G401.6 (cell line): ENCODE measurements around the gene S100A13.
"Not testable (repeated sequence)": the region's sequence is repeated elsewhere in the genome, so short reads cannot be mapped to it uniquely, and the experiment has no call there.

Experiments
- FAIRE-seq: peaks from 2 replicates; lab custom pipeline; 2012; peaks lifted over from hg19 to GRCh38; lab: Jason Lieb, UNC

The S100A13 gene

DNA sequence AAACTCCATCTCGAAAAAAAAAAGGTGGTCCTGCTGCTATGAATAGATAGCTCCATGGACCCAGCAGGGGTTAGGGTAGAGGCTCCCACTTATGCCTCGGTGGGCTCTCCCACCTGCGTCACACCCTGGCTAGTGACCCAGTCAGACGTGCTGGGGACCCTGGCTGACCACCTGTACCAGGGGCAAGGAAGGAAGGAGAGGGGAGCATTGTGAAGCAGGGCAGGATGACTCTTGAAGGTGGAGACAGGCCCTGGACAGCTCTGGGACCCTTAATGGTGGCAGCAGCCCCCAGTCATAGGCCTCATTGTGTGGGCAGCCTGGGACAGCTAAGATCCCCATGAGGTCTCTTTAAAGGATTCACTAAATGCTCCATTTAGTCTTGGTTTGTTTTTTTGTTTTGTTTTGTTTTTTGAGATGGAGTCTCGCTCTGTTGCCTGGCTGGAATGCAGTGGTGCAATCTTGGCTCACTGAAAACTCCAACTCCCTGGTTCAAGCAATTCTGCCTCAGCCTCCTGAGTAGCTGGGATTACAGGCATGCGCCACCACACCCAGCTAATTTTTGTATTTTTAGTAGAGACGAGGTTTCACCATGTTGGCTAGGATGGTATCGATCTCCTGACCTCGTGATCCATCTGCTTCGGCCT lies 20.8 kb upstream of the S100A13 start:
- FAIRE-seq = no peak

DNA sequence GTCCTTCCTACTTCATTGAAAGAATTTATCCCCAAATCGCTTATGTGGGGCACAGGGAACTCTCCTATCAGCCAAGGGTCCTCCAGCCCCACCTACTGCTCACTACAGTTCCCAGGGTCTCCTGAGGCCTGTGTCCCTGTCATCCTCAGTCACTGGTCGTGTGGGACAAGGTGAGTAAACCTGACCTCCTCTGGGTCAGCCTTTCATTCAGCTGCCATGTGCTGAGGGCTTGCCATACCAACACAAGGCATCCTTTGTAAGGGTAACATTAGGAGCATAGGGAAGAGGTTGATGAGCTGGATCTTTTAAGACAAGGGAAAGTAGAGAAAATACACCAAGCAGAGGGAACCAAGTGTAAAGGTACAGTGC lies 20.0 kb upstream of the S100A13 start:
- FAIRE-seq = no peak

DNA sequence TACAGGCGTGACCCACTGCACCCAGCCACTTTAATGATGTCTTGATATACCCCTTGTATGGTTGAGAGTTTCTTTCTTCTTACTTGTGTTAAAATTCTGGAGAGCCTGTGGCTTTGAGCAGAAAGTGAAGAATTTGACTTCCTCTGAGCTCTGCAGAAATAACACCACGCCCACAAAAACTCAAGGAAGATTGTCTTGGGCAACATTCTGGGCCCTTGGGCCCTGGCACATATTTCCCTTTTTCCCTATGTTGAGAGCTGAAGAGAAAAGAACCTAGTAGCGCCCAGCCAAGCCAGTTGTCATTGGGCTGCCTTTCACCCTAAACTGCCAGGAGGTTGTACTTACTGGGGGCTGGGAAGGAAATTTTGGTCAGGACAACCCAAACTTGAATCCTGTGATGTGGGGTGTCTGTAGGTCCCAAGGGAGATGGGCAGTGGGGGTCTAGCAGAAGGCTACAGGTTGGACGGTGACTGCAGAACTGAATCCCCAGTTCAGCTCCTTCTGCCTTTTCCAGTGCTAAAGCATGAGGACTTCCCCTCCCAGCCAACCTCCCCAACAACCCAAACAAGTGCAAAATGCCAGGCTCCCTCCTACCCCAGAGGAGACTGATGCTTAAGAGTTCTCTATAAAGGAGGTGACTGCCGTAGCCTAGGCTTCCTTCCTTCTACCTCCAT lies 19.5 kb upstream of the S100A13 start:
- FAIRE-seq = no peak

DNA sequence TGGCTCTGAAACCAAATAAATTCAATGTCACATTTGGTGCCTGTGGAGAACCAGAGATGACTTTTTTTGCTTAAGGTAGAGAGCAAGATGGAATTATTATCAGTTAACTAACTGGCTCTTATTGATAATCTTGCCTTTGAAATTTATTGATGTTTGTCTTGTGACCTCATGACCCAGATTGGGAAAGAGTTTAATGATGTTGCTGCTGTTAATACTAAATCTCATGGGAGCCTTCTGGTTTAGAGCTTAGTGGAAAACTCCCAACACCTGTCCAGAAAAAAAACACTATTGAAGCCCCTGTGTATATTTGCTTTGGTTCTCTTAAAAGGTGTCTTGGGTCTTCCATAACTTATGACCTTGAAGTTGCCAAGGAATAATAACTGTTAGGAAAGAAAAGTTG lies 16.5 kb upstream of the S100A13 start:
- no peak for FAIRE-seq

DNA sequence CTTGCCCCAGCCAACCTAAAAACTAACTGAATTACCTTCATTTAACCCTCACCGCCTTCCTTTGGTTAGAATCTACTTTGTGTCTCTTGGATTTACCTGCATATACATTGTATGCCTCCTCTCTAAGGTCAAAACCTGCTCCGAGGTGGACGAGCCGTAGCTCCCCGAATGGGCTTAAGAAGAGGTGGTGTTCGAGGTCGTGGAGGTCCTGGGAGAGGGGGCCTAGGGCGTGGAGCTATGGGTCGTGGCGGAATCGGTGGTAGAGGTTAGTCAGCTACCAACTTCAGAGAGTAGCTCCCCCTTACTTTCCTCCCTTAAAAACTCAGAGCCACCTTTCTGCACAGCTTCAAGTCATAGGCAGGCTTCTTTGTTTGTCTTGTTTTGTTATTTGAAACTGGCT lies 15.8 kb upstream of the S100A13 start:
- FAIRE-seq = no peak

DNA sequence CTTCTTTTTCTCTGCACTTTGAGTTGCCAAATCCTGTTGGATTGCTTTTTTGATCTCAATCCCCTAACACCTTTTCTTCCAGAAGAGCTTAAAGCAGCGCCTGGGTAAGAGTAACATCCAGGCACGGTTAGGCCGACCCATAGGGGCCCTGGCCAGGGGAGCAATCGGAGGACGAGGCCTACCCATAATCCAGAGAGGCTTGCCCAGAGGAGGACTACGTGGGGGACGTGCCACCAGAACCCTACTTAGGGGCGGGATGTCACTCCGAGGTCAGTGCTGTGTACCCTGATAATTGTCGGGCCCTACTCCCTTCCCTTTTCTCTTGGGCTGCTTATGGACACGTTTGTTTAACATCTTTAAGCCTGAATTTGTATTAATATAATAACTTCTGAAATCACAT lies 14.9 kb upstream of the S100A13 start:
- FAIRE-seq = no peak

DNA sequence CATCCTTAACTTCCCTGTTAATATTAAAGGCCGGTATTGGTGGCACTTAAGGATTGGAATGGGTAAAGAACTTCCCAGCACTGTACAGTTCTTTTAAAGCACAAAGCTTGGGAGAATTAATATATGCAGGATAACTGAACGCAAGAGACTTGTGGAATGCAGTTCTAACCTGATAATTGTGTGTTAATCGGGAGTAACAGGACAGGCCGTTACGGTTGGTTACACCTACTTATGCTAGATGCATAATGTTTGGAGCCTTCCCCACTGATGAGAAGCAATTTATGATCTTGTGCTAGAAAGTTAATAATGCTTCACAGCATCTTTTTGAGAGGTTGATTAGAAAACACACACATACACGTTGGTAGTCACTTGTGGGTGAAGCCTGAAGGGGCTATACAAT lies 13.6 kb upstream of the S100A13 start:
- no peak for FAIRE-seq

DNA sequence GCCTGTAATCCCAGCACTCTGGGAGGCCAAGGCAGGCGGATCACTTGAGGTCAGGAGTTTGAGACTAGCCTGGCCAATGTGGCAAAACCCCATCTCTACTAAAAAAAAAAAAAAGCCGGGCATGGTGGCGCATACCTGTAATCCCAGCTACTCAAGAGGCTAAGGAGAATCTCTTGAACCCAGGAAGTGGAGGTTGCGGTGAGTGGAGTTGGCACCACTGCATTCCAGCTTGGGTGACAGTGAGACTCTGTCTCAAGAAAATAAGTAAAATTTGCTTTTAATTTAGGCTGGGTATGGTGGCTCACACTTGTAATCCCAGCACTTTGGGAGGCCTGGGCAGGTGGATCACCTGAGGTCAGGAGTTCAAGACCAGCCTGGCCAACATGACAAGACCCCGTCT lies 12.9 kb upstream of the S100A13 start:
- not testable (repeated sequence) for FAIRE-seq

DNA sequence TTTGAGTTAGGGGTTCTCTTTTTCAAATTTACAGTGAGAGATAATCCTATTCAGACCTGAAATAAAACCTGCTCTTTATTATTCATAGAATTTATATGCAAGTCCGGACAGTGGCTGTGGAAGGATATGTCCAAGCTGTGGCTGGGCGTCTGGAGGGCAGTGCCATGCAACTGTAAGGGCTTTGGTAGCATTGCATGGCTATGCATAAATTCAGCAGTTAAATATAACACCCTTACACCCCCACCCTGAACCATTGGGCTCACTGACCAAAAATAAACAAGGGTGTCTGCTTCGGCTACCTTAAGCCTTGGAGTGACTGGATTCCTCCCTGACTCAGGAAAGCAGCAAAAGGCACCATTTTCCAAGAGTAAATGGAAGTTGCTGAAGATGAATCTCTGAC lies 12.0 kb upstream of the S100A13 start:
- FAIRE-seq = no peak

DNA sequence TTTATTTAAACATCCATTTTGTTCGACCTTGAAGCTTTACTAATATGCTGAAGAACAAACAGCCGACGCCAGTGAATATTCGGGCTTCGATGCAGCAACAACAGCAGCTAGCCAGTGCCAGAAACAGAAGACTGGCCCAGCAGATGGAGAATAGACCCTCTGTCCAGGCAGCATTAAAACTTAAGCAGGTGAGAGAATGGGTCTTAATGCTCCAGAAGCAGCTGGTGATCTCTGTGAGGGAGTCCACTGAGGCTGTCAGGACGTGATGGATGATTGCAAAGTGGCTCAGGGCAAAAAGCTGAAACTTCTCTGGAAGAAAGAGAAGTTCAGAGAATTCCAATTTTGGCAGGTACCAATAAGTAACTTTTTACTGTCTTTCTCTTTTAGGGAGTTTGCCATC lies 11.0 kb upstream of the S100A13 start:
- no peak for FAIRE-seq

DNA sequence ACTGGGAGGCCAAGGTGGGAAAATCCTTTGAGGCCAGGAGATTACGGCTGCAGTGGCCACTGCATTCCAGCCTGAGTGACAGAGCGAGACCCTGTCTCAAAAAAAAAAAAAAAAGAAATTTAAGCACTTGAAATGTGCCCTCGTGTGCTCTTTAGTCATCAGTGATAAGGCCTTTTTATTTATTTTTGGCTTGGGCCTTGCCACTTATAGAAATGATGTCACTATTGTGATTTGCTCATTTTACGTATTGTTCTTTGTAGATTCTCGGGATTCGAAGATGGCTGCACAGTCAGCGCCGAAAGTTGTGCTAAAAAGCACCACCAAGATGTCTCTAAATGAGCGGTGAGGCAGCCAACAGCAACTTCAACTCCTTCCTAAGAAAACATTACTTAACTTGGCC lies 9.0 kb upstream of the S100A13 start:
- FAIRE-seq = no peak

DNA sequence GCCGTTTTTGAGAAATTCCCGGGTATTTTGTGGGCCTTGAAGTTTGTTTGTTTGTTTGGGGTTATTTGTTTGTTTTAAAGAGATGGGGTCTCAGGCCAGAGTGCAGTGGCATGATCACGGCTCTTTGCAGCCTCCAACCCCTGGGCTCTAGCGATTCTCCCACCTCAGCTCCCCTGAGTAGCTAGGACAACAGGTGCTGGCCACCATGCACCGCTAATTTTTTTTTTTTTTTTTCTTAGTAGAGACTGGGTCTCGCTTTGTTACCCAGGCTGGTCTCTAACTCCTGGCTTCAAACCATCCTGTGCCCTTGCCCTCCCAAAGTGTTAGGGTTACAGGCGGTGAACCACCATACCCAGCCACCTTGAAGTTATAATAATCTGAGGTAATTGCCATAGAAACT lies 8.6 kb upstream of the S100A13 start:
- FAIRE-seq = no peak

DNA sequence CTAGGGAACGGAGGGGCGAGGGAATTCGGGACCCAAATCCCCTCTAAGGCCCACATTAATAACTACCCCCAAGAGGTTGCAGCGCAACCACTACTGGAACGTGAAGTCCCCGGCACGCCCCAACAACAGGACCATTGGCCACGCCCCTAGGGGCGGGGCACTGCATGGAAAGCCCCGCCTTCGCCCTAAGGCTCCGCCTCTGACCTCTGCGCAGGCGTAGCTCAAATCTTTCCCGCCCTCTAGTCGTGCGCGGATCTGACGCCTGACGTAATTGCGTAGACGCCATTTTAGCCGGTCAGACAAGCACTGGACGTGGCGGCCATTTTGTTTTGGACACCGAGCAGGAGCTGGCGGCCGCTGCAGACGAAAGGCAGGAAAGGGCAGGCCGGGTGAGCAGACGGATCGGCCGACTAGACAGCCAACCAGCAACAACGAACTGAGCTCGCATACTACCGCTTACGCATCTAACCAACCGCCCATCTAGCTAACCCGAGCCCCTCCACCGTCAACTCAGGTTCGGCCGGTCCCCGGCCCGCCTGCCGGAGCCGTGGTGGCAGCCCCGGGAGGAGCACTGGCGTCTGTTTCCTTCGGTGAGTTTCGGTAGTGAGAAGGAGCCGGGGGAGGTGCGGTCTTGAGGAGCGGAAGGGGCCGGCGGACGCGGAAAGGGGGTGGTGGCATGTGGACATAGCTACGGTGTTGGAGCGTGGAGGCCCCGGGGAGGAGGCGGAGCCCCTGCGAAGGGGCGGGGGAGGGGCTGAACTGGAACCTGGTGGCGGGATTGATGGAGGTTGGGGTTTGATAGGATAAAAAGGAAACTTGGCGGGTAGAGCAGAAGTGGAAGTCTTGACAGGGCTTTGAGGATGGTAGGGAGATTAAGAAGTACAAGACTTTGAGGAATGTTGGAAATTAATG lies 6.7 kb upstream of the S100A13 start, which contains the start of gene CHTOP:
Gene CHTOP (plus strand): TSS at position 313 of the 912 bp plus-strand sequence. CDS start 2,523 bp downstream, outside the sequence.
- peak; percentile 94 for FAIRE-seq

DNA sequence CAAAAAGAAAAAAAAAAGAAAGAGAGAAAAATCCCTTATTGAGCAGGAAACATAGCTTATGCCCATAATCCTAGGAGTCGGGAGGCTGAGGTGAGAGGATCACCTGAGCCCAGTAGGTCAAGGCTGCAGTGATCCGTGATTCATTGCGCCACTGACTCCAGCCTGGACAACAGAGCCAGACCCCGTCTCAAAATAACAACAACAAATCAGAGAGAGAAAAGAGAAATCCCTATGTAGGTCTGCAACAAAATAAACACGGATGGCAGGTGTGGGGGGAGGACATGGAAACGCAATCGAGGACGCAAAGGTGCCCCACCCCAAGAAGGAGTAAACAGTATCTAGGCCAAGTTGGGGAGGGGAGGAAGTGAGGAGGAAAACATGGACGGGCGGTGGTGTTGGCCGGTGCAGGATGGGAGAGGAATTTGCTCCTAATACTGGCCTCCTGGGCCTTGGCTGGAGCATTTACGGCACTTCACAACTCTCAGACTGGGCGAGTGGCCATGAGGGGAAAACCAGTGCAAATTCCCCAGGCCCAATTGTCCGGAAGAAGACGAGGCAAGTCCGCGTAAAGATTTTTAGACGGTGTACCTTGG lies 6.0 kb upstream of the S100A13 start:
- no peak for FAIRE-seq

DNA sequence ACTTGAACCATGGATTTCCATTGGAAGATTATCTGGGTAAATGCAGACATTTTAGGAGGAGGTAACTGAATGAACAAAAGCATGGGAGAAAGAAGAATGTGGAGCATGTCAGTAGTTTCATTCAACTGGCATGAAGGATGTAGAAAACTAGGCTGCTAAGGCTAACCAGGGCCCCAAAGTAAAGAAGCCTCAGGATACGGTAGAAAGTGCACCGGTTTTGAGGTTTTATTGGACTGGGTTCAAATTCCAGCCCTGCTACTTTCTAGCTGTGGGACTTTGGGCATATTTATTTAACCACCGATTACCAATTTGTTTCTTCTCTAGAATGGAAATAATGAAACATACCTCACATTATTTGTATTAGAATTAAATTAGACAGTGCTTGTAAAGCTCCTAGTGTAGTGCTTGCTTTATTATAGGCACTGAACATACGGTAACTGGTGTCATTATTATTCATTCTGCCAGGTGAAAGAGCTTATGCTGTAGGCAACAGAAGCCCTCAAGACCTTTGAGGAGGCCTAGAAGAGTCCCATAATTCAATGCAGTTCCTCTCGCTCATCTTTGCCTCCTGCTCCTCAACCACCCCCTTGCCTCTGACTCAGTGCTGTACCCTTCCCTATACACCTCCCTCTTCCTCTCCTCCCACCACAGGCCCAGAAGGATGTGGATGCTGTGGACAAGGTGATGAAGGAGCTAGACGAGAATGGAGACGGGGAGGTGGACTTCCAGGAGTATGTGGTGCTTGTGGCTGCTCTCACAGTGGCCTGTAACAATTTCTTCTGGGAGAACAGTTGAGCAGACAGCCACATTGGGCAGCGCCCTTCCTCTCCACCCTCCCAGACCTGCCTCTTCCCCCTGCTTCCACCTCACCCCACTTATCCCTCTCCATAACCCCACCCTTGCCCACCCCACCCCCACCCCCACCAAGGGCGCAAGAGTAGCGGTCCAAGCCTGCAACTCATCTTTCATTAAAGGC lies 4.0 kb upstream of the S100A13 start:
- no peak for FAIRE-seq

DNA sequence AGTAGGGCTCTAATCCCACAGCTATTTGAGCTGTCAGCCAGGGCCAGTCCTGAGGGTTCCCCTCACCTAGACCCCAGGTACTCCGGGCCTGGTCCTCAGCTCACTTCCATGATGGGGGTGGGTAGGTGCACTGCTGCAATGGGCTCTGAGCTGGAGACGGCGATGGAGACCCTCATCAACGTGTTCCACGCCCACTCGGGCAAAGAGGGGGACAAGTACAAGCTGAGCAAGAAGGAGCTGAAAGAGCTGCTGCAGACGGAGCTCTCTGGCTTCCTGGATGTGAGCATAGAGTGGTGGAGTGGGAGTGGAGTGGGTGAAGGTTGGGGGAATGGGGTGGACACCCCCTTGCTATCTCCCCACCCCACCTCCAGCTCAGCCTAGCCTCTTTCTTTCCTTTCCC lies 3.1 kb upstream of the S100A13 start:
- no peak for FAIRE-seq

DNA sequence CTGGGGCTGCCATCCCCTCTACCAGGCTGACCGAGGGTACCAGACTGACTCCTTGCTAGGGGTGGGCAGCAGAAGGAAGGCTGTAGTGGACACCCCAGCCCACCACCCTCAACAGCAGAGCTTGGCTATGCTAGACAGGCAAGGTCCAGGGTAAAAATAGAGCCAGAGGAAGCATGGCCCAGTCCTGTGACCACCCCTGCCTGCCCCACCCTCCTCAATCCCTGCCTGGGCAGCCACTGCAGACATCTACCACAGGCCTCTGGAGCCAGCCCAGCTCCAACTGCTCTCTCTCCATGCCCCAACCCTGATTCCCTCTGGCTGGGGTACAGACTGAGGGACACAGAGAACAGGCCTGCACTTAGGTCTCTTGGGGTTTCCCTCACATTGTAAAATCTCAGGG lies 2.7 kb upstream of the S100A13 start:
- no peak for FAIRE-seq

DNA sequence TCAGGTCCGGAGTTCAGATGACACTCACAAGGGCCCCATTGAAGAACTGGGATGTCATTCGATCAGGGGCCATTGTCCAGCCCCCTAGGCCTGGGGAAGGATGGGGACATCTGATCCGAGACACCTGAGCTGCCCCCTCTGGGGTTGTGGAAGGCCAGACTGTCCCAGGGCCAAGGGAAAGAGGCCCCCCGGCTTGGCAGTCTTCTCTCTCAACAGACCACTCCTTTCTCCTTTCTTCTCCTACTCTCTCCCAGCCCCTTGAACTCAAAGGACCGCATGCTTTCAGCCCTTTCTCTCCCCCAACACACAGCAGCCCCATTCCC lies 2.0 kb upstream of the S100A13 start:
- no peak for FAIRE-seq

DNA sequence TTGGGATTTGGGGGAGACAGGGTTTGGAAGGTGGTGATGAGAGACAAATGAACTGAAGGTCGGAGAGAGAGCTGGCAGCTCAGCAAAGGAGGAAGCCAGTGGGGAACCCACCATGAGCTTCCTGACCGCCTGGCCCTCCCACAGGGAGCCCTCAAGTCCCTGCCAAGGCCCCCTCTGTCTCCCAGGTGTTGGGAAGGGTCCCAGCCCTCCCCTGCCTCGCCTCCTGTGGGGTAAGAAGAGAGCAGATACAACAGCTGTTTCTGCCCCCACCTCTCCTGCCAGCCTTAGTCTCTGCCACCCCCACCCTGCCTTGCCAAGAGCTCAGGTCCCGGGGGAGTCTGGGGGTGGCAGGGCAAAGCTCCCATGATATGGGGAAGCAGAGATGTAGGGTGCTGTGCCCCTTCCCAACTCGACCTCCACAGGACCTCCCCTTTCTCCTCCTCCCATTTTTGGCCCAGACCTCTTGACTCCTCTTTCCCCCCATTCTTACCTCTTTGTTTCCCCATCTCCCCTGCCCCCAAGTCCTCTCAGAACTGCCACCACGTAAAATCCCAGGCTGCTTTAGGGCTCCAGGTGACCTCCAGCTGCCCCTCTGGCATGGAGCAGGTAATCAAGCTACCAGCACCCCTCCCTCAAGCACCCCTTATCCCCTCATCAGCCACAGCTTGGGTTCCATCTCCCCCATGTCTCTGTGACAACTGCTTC lies 1.5 kb upstream of the S100A13 start:
- no peak for FAIRE-seq

DNA sequence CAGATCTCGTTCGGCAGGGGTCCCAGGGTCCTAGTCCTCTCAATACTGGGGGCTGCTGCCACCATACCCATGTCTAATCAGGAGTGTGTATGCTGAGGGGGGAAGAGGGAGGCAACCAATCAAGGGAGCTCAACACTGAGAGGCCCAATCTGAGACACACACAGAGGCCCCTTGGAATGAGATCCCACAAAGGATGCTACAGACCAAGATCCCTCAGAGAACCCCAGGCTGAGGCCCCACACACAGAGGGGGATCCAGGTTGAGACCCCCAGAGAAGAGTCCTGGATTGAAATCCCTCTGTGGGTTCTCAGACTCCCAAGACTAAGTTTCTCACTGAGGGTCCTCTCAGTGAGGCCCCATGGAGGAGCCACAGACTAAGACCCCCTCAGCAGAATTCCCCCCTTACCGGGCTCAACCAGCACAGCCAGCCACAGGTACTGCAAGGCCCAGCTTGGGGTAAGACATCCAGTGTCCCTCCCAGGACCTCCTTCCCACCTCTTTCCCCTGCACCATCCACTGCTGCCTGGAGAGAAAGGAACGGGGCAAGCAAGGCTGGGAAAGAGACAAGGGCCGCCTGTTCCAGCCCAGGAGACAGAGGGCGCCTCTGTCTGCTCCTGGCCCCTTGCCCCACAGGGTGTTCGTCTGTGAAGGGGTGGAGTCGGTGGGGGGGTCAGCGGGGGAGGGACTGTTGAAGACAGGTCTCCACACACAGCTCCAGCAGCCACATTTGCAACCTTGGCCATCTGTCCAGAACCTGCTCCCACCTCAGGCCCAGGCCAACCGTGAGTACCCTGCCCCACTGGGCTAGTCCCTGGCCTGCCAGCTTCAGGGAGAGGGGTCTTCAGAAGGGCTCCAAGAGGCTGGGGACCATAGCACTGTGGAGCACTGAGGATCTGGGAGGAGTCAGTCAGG lies 666 bp upstream of the S100A13 start, which contains the start of gene S100A1:
Gene S100A1 (plus strand): TSS at position 720 of the 912 bp plus-strand sequence. CDS start 2,088 bp downstream, outside the sequence.
- FAIRE-seq = no peak
